HUDEP-2 (cell line): Measurements from ENCODE around the gene IL22.

Experiments used
- DNase-seq, 76 experiments: peaks; one replicate each; lab custom pipeline; 2025; ENCODE audit not compliant: unreplicated experiment in 76 of 76; lab: John Stamatoyannopoulos, UW

IL22 gene

DNA sequence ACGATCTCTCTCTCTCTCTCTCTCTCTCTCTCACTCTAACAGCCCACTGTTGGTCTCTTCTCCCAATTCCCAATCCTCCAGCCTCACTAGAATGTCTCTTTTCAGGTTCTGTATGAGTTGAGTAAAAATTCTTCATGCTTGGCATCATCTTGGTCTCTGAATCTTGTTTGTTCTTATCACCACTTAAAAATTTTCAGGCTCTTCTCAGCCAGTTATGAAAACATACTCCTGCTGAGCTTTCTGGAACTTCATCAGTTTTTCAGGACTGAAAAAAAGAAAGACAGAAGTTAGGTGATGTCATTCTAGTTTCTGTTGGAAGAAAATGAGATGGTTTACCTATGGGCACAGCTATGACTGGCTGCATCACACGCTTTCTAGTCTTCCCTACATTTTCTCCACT is 11.5 kb upstream of the IL22 start:
- DNase-seq, result no peak

DNA sequence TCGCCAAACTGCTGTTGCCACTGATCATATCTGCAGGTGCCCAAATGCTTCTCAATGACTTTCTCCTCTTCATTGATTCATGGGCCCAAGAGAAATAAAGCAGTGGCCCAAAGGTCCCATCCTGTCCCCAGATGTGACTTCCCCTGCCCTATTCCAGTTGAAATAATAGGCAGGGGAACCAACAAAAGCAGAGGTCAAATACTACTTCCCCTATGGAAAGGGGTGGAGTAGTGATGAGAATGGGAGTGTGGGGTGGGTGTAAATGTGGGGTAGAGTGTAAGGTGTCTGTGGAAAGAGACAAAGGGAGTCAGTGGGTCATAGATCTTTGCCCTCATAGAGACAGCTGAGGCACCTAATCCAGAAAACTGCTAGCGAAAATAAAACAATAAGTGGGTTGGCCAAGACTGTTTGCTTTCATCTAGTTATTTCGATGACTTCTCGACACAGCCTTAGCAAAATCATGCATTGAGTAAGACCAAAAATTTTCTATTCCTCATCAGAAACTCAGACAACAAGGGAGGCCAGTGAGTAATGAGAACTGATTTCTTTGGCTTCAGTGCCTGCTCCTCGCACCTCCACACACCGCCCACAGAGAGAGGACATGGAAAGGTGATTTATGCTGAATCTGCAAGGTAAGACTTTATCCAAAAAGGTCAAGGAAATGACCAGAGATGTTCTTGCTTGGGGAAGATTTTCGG is 10.9 kb upstream of the IL22 start:
- DNase-seq, result no peak

DNA sequence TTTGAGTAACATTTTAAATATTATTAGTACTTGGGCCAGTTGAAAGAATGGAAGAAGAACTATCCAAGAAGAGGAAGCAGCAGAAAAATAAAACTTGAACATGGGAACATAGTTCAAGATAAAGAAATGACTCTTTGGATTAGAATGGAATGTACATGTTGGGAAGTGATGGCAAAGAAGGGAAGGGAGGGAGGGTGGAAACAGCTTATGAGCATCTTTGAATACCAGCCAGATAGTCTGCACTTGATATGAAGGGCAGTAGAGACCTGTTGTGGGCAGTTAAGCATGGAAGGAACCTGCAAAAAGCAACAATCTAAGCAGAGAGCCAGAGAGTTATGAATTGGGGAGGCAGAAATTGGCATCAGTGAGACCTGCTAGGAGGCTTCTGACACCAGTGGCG is 10.0 kb upstream of the IL22 start:
- DNase-seq, result no peak

DNA sequence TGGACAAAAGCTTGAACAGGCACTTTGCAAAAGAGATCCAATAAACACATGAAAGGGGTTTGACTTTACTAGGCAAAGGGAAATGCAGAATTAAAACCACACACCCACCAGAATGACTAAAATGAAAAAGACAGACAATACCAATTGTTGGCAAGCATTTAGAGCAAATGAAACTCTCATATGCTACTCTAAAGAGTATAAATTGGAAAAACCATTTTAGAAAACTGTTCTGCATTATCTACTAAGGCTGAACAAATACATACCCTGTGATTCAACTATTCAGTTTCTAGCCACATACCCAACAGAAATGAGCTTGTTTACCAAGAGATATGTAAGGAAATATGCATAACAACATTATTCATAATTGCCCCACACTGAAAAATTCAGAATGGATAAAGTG is 8.5 kb upstream of the IL22 start:
- DNase-seq, result no peak

DNA sequence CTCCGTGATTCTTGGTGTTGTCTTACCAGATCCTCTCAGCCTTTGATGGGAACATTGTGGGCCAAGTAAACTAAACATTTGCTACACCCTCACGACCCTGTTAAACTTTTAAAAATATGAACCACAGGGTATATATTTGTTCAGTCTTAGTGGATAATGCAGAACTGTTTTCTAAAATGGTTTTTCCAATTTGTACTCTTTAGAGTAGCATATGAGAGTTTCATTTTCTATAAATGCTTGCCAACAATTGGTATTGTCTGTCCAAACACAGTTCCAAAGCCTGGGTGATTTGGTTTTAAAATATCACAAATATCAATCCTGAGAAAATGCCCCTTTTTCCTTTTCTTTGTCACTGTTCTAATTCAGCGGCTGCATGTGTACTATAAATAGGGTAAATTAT is 6.7 kb upstream of the IL22 start:
- DNase-seq, result no peak

DNA sequence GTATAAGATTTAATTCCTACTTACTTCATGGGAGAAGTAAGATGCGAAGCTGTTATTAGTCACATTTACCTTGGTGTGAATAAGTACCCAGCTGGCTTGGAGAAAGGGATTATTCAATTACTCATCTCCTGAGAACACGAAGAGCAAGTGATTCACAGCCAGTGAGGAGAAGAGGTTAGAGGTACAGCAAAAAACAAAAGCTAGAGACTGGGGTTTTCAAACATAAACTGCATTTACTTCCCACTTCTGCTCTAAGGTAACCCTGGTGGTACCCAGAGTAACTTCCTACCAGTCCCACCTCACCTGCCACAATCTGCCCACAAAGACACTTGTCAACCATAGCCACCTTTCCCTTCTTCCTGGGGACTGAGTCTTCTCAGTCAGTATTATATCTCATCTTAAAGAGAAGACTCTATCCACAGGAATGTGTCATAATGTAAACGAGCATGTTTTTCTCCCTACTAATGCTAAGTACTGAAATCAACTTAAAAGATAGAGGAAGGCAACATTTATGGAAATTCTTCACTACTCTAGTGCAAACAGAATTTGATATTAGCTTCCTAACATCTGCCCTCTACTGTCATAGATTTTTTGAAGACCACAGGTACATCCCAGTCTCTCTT is 6.0 kb upstream of the IL22 start:
- DNase-seq, result no peak

DNA sequence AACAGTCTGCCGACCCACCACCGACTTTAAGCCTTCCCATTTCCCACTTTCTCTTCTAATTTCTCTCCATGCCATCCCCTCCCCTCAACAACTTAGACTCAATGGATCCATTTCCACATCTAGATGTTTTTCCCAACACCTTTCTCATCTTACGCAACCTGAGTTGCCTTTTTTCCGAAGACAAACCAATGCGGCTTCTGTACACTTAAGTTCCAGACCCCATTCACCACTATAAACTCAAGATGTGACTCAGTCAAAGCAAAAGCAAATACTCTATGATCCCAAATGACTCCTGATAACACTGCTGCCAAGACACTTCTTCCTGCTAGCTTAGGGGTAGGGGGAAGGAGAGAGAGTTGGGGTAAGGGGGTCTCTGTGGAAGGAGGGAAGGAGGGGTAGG is 1.3 kb downstream of the IL22 start:
- no peak for DNase-seq

DNA sequence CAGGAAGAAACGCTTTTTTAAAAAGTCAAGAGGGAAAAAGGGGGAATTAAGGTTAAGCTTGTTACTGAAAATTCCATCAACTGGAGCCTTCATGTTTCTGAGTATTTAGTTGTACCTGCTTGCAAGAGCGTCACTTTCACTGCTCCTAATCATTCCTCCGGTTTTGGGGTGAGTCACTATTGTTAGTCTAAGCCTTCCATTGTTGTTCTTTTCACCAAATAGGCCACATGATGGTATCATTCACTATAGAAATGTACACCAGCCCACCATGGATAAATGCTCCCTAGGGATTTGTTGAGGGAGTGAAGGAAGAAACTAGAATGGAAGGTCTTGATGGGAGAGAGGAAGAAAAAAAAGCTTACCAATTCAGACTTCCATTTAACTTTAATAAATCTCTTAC is 3.0 kb downstream of the IL22 start:
- DNase-seq, result no peak

DNA sequence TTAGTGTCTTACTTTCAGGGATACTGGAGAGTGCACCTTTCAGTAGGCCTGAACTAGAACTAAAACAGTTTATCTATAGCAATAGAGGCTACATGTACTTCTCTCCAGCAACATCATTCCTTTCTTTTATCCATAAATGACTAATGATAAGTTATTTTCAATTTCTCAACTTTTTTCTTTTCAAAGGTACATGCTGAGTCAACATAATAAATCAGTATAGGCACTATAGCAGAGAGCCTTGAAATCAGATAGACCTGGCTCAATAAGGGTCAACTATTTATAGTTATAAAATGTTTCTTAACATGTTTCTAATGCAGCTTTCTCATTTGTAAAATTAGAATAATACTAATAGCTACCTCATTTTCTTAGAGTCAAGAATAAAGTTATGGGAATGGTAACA is 5.6 kb downstream of the IL22 start:
- no peak for DNase-seq

DNA sequence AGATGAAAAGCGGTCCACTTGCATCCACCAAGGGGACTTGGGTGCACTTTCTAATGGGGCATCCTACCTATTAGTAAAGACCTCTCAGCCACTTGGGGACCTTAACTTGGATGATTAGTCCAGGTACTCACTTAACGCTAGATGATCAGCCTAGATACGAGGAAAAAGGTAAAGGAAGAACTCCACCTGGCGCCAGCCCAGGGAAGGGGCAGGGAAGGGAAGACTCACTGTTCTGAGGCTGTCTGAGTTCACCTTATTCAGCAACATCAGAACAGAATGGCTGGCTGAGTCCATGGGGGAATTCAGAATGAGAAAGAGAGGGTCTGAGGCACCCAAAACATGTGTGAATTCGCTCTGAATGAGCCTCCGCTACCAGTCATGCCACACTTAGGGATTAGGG is 7.1 kb downstream of the IL22 start:
- DNase-seq, result no peak

DNA sequence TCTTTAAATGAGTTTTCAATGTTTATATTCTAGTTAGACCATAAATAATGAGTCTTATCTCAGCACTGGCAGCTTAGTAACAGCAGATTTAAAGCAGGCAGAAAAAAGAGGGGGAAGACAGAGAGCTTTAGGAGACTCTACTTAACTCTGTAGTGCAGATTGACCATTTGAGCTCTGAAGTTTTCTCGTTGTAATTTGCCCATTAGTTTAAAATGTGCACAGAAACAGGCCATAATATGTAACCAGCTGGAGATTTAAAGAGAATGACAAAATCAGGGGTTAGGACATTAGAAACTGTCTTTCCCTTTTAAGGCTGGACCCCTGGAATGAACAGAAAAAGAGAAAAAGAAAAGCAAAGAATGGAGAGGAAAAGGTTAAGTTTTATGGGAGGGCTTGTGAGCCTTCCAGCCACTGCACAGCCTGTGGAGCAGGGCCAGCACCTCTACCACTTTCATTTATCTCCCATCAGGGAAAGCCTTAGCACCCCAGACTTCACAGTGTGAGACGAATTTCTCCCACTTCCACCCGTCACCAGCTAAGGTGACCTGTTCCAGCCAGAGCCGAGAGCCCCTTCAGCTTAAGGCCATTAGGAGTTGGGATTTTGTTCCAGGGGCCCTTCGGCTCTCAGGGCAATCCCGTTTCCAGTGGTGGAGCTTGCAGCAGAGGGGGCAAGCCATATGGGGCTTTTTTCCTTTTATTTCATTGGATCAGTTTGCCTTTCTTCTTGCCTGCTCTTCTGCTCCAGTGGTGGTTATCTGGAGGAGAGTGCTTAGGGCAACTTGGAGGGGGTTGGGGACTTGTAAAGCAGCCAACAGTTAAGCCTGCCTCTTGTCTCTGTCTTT is 8.0 kb downstream of the IL22 start:
- DNase-seq, result no peak

DNA sequence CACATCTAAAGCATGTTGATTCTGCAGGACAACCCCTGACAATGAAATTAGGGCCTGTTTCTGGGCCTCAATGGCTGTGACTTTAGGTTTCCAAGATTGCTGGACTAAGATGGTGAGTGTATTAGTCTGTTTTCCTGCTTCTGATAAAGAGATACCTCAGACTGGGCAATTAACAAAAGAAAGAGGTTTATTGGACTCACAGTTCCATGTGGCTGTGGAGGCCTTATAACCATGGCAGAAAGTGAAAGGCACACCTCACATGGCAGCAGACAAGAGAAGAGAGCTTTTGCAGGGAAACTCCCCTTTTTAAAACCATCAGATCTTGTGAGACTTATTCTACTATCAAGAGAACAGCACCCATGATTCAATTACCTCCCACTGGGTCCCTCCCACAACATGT is 10.6 kb downstream of the IL22 start:
- DNase-seq, result no peak

DNA sequence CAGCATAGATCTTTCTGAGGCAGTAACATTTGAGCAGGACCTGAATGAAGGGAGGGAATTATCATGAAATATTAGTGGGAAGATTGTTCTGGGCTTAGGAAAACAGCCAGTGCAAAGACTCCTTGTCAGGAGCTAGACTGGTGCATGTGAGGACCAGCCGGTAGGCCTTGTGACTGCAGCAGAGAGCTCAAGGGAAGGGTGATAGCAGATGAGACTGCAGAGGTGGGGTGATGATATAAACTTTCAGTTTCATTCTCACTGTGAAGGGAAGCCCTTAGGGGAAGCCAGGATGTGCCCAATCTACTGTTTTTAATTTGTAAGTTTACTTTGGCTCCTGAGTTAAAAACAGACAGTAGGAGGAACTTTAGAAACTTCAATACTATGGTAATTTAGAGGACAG is 12.4 kb downstream of the IL22 start:
- DNase-seq, result no peak

DNA sequence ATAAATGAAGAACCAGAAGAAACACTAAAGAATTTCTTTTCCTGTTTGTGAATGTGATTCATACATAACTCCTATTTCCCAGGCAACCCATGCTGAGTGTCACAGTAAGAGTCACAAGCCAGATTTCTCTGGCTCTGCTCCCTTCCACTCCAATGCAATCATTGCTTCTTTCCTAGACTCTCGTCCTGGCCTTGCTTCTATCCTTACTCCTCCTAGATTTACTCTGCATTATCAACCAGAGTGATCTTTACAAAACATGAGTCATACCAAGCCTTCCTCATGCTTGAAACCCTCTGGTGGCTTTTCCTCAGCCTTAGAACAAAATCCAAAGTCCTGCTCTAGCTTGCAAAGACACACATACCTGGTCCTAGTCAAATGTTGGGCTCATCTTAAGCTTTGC is 13.3 kb downstream of the IL22 start:
- DNase-seq, result no peak

DNA sequence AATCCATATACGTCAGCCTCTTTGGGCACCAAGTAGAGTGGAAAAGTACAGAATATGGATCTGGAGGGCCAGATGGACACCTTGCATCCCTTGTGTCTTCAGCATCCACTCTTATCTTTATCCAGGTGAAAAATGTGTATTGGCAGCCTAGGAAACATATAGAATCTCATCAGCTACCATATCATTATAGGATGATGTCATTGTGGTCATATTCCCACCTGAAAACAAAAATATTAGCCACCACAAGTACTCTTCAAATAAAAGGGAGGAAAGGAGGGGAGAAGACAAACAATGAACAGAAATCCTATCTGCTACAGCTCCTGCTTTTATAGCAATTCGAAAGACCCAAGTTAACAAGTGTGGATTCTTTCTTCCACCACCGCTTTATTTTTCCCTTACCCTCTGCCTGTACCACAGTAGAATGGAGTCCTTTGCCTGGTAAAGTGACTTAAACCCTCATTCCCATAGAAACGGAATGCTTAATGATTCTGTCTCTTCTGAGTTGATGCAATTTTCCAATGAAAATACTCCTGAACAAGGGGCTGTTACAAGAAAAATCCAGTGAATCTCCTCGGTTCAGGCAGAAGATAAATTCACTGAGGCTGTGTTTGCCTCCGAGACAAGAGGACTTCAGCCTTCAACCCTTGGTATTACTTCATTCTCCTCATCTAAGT is 14.0 kb downstream of the IL22 start:
- no peak for DNase-seq

DNA sequence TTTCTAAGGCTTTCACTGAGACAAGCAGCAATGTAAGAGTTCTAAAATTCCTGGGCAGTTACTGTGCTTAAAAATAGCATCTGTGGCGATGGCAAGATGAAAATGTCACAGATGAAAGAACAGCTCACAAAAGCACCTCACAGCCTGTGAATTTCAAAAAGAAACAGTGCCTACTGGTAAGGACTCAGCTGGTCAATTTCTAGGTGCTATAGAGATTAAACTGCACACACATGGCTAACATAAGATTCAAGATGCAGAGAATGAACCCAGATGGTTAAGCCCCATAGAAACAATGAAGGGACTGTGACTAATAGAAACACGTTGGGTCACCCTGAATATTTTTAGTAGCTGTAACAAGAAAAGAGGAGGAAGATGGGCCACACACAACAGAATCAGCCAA is 15.8 kb downstream of the IL22 start:
- DNase-seq, result no peak

DNA sequence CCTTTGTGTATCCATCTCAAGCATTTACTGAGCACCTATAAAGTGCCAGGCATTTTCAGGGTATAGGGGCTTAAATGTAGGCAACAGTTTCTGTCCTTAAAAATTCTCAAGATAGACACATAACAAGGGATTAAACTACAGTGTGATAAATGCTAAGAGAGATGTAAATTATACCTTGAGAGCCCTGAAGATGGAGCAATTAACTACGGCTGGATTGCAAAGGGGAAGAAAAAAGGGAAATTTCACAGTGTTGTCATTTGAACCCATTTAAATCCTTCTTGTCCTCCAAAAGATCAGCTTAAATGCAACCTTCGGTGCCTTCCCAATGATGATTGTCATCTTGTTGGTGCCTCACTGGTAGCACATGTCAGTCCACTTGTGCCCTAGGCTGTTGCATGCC is 16.3 kb downstream of the IL22 start:
- no peak for DNase-seq

DNA sequence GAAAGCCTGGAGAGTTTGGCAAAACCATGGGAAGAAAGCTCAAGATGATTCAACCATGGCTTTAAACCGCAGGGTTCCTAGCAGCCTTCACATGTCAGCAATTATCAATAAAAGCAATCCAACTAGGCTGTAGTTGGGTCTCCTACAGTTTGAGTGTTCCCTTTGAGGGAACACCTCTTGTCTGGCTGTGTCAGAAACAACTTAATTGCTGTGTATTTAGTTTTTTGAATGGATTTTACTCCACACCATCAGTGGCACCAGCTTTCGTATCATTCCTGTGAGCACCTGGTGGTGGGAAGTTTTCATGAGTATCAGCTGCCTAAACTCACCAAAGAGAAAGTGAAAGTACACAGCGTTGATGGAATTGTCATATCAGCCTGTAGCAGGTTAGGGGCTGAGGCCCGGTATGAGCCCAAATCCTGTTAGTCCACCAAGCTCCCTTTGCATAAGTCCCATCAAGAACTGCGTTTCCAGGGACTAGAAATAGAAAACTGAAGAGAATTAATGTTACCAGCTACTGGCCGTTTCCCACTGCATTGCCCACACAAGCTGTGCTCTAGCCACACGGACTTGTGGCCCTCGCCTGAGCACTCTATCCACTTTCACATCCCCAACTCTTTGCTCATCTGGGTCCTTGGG is 16.9 kb downstream of the IL22 start:
- peak in 9 of 76 experiments; percentile 2 to 31 (median 11) for DNase-seq

DNA sequence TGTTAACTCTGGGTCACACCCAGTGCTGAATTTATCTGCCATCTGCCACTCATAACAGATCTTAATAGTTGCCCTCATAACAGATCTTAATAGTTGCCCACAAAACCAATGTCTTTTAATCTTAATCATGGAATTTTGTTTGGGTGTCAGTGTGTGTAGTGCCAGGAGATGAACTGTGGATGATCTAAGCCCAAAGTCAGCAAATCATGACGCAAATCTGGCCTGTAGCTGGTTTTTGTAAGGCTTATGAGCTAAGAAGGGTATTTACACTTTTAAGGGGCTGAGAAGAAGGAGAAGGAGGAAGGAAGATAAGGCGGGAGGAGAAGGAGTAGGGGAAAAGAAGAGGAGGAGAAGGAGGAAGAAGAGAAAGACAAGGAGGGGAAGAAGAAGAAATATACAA is 17.8 kb downstream of the IL22 start:
- DNase-seq, result no peak

DNA sequence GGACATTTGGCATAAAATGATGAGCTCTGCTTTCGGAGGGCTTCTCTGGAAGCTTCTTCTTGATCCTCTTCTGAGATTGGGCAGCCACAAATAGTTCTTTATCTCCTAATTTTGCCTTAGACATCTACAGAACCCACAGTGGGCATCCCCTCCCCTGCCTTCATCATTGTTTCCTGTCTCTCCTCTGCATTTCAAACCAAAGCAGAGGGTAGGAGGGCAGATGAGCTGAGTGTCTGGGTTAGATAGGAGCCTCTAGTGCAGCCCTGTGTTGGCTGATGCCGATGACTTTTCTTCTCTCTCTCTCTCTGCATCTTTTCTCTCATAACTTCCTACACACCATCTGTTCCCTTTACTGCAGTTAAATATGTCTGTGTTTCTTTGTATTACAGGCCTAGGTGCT is 19.3 kb downstream of the IL22 start:
- no peak for DNase-seq

DNA sequence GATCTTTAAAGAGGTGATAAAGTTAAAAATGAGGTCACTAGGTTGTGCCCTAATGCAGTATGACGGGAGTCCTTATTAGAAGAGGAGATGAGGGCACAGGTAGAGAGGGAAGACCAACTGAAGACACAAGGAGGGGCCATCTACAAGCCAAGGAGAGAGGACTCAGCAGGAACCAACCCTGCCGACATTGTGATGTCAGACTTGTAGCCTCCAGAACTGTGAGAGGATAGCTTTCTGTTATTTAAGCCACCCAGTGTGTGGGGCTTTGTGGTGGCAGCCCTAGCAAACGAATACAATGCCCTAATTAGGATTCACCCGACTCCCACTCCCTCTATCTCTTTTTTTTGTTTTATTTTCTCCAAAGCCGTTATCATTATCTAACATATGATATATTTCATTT is 19.9 kb downstream of the IL22 start:
- DNase-seq, result no peak
